GM23338 (cell line): ENCODE data around the gene PPP6R3. TPM values are rescaled to one million over a fixed set of nuclear protein-coding genes. Genes with fewer than 3 reads are reported as not detected.
A peak's percentile ranks its signal among the peaks of the same experiment; 100 is the strongest.

Experiments
- ATAC-seq: fragments of 200-7000 bp; cut with Tn5 transposase; 3 replicates; pipeline ENCODE4 v1.9.1; 2020
- DNase-seq: peaks from one replicate; pipeline ENCODE4 v3.0.0-alpha.2; 2015; ENCODE audit warnings: low spot score
- H2AFZ ChIP-seq: fragments of 200-600 bp; sonication (generic); 2 replicates; pipeline ENCODE4 v1.8.0; 2016; ENCODE audit warnings: antibody characterized with exemption, mild to moderate bottlenecking, moderate library complexity
- H3F3A ChIP-seq: fragments of 200-600 bp; sonication (generic); replicated peaks from 2 replicates; pipeline ENCODE4 v1.8.0; 2017; ENCODE audit warnings: antibody characterized with exemption, mixed run types, low read depth
- H3K27ac ChIP-seq: fragments of 200-600 bp; sonication (generic); 2 replicates; pipeline ENCODE4 v1.6.1; 2016; ENCODE audit warnings: low read depth
- H3K27me3 ChIP-seq: fragments of 200-600 bp; sonication (generic); 2 replicates; pipeline ENCODE4 v1.8.0; 2016; ENCODE audit warnings: mild to moderate bottlenecking, mixed run types, moderate library complexity; ENCODE audit not compliant: insufficient read depth
- H3K36me3 ChIP-seq: fragments of 200-600 bp; sonication (generic); 2 replicates; pipeline ENCODE4 v1.8.0; 2016; ENCODE audit warnings: mild to moderate bottlenecking; ENCODE audit not compliant: insufficient read depth
- H3K4me1 ChIP-seq: fragments of 200-600 bp; sonication (generic); 2 replicates; pipeline ENCODE4 v1.8.0; 2016; ENCODE audit warnings: mild to moderate bottlenecking, moderate library complexity; ENCODE audit not compliant: insufficient read depth
- H3K4me2 ChIP-seq: fragments of 200-600 bp; sonication (generic); 2 replicates; pipeline ENCODE4 v1.7.1; 2017; ENCODE audit warnings: mixed run types
- H3K4me3 ChIP-seq: fragments of 200-600 bp; sonication (generic); 2 replicates; pipeline ENCODE4 v1.6.1; 2016; ENCODE audit warnings: mixed run types
- H3K79me2 ChIP-seq: fragments of 200-600 bp; sonication (generic); replicated peaks from 2 replicates; pipeline ENCODE4 v1.8.0; 2017; ENCODE audit warnings: mild to moderate bottlenecking; ENCODE audit not compliant: insufficient read depth
- H3K9me2 ChIP-seq: fragments of 200-600 bp; sonication (generic); 2 replicates; pipeline ENCODE4 v1.8.0; 2017; ENCODE audit not compliant: insufficient read depth
- H4K20me1 ChIP-seq: fragments of 200-600 bp; sonication (generic); replicated peaks from 2 replicates; pipeline ENCODE4 v1.8.0; 2017; ENCODE audit warnings: mild to moderate bottlenecking; ENCODE audit not compliant: insufficient read depth
- H3K27ac Mint-ChIP-seq: 2 replicates; pipeline ENCODE4 v1.8.0; 2020; ENCODE audit warnings: inconsistent platforms, mild to moderate bottlenecking, moderate library complexity, mixed read lengths
- H3K27me3 Mint-ChIP-seq: 3 replicates; pipeline ENCODE4 v1.8.0; 2022; ENCODE audit warnings: low read depth, mild to moderate bottlenecking, moderate library complexity, mixed read lengths, inconsistent platforms; ENCODE audit not compliant: insufficient read depth, poor library complexity
- H3K36me3 Mint-ChIP-seq: 3 replicates; pipeline ENCODE4 v1.8.0; 2021; ENCODE audit warnings: low read depth, mild to moderate bottlenecking, inconsistent platforms, moderate library complexity, mixed read lengths
- H3K4me1 Mint-ChIP-seq: 3 replicates; pipeline ENCODE4 v1.8.0; 2020; ENCODE audit warnings: mild to moderate bottlenecking, inconsistent platforms, mixed read lengths
- H3K4me3 Mint-ChIP-seq: 3 replicates; pipeline ENCODE4 v1.8.0; 2021; ENCODE audit warnings: moderate library complexity, mild to moderate bottlenecking, inconsistent platforms, mixed read lengths
- H3K9me3 Mint-ChIP-seq: 3 replicates; pipeline ENCODE4 v1.8.0; 2020; ENCODE audit warnings: moderate library complexity, mild to moderate bottlenecking, inconsistent platforms, mixed read lengths
- CREB1 ChIP-seq: fragments of 250-450 bp; sonication (Bioruptor Pico); IDR thresholded peaks from 2 replicates; pipeline ENCODE4 v1.5.0; 2020; ENCODE audit warnings: low read depth, mild to moderate bottlenecking, moderate library complexity
- EZH2 ChIP-seq: fragments of 200-600 bp; sonication (generic); IDR thresholded peaks from one replicate; pipeline ENCODE4 v1.8.0; 2017; ENCODE audit warnings: antibody characterized with exemption, mild to moderate bottlenecking, low read depth; ENCODE audit not compliant: unreplicated experiment
- EZH2phosphoT487 ChIP-seq: fragments of 200-600 bp; sonication (generic); IDR thresholded peaks from one replicate; pipeline ENCODE4 v1.8.1; 2018; ENCODE audit warnings: antibody characterized with exemption; ENCODE audit not compliant: unreplicated experiment
- NANOG ChIP-seq: IDR thresholded peaks from 2 replicates; pipeline ENCODE4 v1.6.1; 2016; ENCODE audit warnings: antibody characterized with exemption, borderline replicate concordance
- REST ChIP-seq: IDR thresholded peaks from one replicate; pipeline ENCODE4 v1.6.1; 2018; ENCODE audit warnings: antibody characterized with exemption; ENCODE audit not compliant: unreplicated experiment
- STAT1 ChIP-seq: IDR thresholded peaks from one replicate; pipeline ENCODE4 v1.6.1; 2016; ENCODE audit warnings: antibody characterized with exemption; ENCODE audit not compliant: unreplicated experiment
- polyA plus RNA-seq: library from polyadenylated mRNA; unstranded; fragments of >200 nt; fragmentation: Nextera tagmentation; extraction: Ambion mirVana; gene quantifications from 2 replicates; pipeline ENCODE4 v1.2.1, GENCODE V29; 2016
- total RNA-seq: library from RNA; depleted of rRNA; stranded (reverse); fragments of >200 nt; shearing (Covaris generic); gene quantifications from 2 replicates; pipeline ENCODE4 v1.2.3, GENCODE V29; 2014
- TF ChIP-seq, protein P1 (sequence below), 2 experiments: fragments of 200-600 bp in 1 of 2; sonication (generic) in 1 of 2; conservative IDR thresholded peaks; 2 replicates each; pipeline versions ENCODE4 v1.5.1 to v1.6.1; 2016 to 2017; ENCODE audit warnings: antibody characterized with exemption in 2 of 2, low read depth in 2 of 2, mild to moderate bottlenecking in 2 of 2, moderate library complexity in 1 of 2

PPP6R3 gene
- total and polyA plus RNA-seq, 2 experiments from 2014 or later: 170 to 268 TPM

GRCh38 chr11:68652683-68653156 is 192.2 kb downstream of the PPP6R3 start (continued):
- TF ChIP-seq, protein P1, sequence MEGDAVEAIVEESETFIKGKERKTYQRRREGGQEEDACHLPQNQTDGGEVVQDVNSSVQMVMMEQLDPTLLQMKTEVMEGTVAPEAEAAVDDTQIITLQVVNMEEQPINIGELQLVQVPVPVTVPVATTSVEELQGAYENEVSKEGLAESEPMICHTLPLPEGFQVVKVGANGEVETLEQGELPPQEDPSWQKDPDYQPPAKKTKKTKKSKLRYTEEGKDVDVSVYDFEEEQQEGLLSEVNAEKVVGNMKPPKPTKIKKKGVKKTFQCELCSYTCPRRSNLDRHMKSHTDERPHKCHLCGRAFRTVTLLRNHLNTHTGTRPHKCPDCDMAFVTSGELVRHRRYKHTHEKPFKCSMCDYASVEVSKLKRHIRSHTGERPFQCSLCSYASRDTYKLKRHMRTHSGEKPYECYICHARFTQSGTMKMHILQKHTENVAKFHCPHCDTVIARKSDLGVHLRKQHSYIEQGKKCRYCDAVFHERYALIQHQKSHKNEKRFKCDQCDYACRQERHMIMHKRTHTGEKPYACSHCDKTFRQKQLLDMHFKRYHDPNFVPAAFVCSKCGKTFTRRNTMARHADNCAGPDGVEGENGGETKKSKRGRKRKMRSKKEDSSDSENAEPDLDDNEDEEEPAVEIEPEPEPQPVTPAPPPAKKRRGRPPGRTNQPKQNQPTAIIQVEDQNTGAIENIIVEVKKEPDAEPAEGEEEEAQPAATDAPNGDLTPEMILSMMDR (conservative IDR thresholded peaks at IDR 0.05; ENCODE audit: low read depth in 2 of 2): no peak
- TF ChIP-seq STAT1 (no peak), REST (no peak), CREB1 (CRISPR knock-in tag) (no peak), EZH2 (no peak), EZH2phosphoT487 (no peak)

- Histone ChIP-seq H3K9me2 (no peaks in the 10 kb centered on the region), H4K20me1 (no peaks in the 10 kb centered on the region), H3K27me3 (no peaks in the 10 kb centered on the region), H3K4me2 (no peak overlapping the region), H3K36me3 (no peaks in the 10 kb centered on the region), H3K79me2 (no peaks in the 10 kb centered on the region), H2AFZ (no peak overlapping the region), H3K4me1 (no peaks in the 10 kb centered on the region; the same call in 1 of the 2 replicates), H3K27ac (no peak overlapping the region), H3F3A (no peaks in the 10 kb centered on the region; the same call in 1 of the 2 replicates), H3K4me3 (no peak overlapping the region)
- DNase-seq: no peak
- TF ChIP-seq NANOG: no peak
- TF ChIP-seq, protein P1 (conservative IDR thresholded peaks at IDR 0.05; ENCODE audit: low read depth in 2 of 2): 0 out of 4 replicates have a peak, but pooled peaks of 1 of the 2 experiments have one; percentile 8
- H3K4me1 Mint-ChIP-seq: no peaks in the 10 kb centered on the region
- H3K36me3 Mint-ChIP-seq: peaks cover 6% of the 10 kb centered on the region; the same call in 1 of the 3 replicates
- peaks cover 17% of the 10 kb centered on the region for H3K9me3 Mint-ChIP-seq
- ATAC-seq: no peak
- no peak overlapping the region for H3K4me3 Mint-ChIP-seq
- no peak overlapping the region for H3K27ac Mint-ChIP-seq
- H3K27me3 Mint-ChIP-seq: peaks cover 10% of the 10 kb centered on the region
Observed at GRCh38 chr11:68653486-68654430, 193.2 kb downstream of the PPP6R3 start.
